ELR (cell line): ENCODE data around the gene GAP43.

Experiments used
- DNase-seq: peaks from one replicate; pipeline ENCODE4 v3.0.0-alpha.2; 2015; ENCODE audit warnings: low read depth

The GAP43 gene

DNA sequence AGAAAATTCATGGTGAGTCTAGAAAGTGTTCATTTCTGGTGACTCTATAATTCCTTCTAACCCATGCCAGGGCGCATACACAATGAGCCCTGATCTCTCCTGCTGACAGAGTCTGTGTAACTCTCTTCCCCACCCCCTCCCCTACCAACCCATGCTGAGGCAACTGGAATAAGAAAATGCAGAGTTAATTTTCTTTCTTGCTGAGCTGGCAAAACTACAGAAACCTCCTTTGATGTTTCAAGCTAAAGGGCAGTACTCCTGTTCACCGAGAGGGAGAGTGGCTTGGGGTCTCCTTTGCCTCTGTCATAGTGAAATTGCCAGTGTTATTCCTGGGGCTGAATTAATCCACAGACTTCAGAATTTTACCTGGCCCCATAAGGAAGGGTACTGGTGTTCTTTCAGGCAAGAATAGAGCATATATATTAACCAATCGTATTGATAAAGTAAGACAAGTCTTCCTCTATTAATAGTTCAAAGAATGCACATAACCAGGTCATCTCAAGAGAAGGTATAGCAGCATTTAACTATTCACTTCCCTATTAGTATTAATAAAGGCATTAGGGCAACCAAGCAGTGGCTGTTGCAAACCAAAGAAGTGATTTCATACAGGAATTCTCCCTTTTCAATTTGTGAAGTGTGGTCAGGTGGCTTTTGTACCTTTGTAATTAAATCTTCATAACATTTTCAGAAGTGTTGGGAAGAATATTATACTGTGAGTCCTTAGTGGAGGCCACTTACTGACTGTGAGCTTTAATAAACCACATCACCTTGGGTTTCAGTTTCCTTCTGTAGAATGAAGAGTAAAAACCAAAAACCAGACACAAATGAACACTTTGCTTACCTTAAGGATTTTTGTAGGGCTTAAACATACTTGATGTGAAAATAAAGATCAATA lies 4.1 kb downstream of the GAP43 start:
- no peak for DNase-seq

DNA sequence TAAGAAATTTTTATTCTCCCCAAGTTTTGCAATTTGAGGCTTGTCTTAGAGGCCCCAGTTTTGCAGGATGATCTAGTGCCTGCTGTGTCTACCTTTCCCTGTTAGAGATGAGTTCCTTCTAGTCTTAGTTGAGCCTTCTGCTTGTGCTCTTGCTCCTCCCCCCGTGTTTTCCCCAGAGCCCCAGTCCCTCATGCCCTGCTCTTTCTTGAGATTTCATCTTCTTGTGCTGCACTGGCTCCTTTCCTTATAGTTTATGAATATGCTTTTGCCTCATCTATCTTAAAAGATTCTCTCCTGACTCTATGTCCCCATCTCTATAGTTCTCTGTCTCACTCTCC lies 4.7 kb downstream of the GAP43 start:
- DNase-seq: no peak

DNA sequence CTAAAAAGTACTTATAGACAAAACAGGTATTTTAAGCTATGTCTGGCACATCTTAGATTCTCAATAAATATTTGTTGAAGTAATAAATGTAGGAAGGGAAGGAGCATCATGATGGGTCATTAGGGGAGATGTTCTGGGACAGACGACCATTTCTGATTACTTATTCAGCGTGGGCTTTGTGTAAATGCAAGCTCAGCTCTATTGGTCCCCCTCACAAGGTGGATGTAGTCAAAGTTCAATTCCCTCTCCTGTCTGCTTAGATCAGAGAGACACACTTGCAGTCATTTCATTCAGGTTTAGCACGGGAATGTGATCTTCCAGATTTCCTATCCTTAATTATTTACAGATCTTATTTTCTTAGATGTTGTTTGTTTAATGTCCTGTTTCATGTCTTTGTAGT lies 7.5 kb downstream of the GAP43 start:
- DNase-seq: no peak

DNA sequence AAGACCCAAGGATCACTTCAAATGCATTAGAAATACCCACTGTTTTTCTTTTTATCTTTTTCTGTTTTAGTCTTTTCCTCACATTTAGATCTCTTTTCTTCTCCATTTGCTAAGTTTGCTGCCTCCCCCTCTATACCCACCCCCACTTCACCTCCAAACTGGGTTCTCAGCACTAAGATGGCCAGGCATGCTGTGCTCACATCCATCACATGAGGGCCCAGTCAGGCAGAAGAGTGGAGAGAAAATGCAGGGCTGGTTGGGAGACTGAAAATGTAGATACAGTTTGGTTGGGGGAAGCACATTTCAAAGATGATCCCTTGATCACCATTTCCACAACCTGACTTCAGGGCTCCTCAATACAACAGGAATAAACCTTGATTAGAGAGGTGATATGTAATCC lies 8.7 kb downstream of the GAP43 start:
- DNase-seq: no peak

DNA sequence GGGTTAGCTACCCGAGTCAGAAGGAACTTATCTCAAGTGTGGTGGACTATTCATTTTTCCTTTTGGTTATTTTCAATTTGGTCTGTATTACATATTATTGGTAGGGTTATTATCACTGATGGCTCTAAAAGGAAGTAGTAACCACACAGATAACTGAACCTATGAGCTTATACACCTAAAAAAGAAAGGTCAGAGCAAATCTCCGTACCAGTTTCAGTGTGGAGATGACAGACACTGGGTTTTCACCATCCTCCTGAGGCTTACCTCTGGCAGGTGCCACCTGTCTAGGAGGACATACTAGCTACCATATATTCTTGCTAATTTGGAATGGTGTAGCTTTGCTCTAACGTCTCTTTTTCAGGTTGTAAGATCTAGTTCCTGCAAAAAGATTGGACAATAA lies 10.2 kb downstream of the GAP43 start:
- no peak for DNase-seq

DNA sequence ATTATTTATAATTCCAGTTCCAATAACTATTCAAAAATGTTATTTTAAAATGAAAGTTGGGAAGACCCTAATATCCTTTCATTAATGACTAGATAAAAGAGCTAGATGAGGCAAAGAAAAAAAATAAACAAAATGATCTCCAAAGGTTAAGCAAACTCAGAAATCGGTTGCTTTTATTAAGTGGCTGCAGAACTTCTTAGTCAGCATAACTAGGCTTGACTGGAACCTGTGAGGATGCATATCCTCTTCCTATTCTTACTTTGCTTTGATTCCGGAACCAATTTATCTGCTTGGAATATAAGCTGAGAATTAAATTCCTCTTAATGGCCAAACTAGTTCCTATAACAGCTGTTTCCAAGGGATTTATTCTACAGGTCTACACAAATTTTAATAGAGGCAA lies 10.7 kb downstream of the GAP43 start:
- no peak for DNase-seq

DNA sequence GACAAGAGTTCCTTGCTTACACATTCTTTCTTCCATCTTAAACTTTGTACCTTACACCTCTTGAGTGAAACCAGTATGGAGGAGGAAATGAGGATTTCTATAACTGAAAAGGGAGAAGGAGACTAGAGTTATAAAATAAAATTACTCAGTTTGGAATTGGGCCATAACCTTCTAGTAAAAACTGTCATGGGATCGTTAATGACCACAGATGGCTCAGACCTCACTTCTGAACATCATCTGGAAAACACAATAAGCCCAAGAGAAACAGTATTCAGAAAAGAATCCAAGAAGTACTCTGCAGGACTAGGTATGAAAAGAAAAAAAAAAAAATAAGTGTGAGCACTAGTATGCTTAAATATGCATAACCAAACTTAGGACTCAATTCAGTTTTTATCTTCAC lies 12.1 kb downstream of the GAP43 start:
- DNase-seq: no peak

DNA sequence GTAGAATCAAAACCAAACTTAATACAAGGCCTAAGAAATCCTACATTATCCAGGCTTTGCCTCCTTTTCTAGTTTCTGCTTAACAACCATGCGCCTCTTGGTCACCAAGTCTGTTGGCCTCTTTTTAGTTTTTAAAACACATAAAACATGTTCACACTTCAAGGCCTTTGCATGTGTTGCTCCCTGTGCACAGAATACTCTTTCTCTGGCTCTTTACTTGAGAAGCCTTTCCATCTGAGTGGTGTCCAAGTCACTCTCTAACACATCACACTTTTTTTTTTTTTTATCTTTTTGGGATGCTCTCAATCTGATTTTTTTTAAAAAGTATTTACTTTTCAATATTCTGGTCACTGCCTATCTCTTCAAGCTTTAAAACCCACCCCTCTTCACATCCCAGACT lies 14.9 kb downstream of the GAP43 start:
- DNase-seq: no peak

DNA sequence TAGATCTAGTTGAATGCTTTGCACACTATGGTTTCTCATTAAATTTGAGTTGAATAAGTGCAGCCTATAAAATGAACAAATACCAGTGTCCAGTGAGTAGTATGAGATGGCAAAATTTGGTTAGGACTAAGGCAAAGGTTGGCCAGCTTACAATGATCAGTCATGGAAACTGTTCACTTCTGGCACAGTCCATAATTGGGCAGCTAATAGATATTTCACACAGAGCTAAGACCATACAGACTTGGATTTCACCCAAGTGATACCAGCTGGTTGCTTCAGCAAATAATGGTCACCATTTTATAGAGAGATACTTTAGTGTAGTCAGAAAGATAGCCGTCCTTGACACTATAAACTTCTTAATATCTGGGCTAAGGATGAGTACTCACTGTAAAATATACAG lies 15.7 kb downstream of the GAP43 start:
- no peak for DNase-seq

DNA sequence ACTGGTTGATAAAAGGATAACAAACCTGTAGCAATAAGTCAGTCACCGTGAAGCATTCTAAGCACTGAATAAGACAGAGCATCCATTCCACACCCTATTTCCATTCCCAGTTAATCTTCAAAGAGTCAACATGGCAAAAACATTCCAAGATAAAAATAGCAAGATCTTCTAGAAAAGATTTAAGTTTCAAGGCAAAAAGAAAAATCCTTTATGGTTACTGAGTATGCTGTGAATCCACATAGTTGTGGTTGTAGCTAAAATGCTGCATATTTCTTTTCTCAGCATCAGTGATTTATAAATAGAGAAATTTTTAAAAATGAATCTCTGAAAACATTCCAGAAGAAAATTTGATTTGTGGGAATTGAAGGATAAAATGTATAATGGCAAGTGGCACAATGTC lies 21.1 kb downstream of the GAP43 start:
- no peak for DNase-seq

DNA sequence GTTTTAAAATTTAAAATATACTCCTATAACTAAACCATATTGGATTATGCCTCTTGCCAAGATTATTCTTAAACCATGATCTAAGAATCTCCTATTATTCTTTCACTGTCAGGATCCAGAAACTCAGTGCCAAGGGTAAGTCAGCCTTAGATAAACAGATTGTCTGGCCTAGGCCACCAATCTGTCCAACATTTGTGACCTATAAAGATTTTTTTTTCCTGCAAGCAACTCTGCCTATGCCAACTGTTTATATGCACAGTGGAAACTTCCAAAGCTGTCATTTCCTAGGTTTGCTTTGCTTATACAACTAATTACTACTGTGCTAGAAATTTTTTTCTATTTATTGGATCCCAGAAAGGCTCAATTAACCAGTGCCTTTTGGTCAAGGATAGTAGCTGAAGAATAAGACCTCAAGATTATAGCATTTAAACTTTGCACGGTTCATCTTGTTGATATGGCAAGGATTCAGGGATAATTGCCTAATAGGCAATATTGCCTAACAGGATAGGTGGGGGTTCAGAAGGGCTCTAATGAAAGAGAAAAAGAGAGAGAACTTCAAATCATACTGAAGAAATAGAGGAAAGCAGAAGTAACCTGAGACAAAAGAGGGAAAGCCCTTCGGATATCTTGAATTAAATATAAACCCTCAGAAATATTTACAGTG lies 22.8 kb downstream of the GAP43 start:
- DNase-seq: no peak

DNA sequence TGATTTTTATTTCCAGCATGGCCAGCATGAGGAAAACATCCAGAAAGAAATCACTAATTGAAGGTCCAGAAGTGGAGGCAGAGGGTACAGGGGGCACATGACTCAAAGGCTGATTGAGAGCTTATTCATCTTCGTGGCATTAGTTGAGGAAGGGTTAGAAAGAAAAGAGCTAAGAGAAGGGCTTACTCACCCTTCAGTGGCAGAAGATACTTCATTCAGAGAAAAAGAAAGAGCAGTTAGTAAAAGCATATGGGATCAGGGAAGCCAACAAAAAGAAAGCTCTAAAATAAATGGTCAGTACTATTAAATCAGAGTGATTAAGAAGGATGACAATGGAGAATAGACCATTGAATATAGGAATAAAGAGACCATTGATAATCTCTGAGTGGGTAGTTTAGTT lies 25.2 kb downstream of the GAP43 start:
- peak; percentile 56 for DNase-seq

DNA sequence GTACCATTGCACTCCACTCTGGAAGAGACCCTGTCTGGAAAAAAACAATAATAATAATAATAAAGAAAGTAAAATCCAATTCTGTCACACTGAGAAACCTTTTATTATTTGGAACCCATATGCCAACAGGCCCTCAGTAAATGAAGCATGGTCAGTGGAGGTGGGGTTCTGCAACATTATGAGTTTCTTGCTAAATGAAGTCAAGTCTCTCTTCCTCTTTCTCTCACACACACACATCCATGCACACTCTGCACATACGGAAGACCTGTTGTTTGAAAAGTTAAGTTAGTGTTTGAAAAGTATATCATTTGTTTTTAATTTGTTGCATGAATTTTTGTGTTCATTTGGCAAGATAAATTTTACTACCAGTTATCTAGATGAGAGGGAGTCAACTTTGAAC lies 27.8 kb downstream of the GAP43 start:
- DNase-seq: no peak

DNA sequence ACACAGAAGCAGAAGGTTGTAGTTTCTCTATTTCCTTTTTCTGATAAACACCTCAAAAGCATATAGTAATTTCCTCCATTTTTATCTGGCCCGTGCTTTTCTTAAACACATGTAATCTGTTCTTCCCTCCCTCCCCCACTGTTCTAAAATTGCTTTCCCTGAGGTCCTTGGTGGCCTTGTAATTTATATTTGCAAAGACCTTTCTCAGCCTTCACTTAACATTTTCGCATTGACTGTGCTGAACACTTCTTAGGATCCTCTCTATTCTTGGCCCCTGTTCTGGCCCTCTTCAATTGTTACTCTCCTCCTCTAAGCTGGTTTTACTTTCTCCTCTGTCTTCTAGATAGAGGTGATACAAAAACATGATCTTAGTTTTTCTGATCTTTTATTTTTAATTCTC lies 28.3 kb downstream of the GAP43 start:
- DNase-seq: no peak

DNA sequence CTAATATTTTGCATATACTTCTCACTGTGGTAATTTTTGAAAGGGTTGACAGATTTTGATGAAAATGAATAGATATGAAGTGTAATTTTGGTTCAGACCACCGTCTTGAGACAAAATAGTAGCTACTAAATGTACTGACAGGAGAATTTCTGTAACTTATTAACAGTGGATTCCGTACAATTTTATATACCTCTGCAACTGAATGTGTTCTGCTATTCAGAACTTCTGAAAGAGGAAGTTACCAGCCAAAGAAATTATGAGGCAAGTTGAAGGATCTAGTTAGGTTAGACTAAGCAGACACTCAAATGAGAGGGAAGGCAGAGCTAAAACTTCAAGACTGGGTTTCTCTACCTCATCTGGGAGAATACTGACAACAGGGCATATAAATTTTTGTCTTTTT lies 29.4 kb downstream of the GAP43 start:
- no peak for DNase-seq

DNA sequence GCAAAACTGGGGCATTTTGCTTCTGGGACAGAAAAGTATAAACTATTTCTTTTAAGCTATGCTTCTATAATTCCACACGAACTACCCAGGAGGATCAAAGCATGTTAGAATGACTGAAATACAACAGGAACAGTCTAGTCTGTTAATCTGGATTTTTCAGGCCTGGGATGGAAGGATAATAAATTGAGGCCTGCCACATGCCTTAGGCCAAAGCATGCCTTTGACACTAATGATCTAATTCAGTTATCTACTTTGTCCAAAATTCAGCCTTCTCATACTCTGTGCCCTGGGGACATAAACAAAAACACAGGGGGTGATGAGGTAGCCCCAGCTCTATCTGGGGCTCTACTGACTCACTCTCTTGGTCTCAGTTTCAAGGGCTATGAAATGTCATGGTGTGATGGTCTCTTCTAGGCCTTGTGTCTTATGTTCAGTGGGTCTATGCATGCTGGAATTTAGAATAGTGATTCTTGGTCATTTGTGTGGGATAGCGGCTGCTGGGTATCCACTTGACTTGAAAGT lies 32.5 kb downstream of the GAP43 start:
- DNase-seq: no peak

DNA sequence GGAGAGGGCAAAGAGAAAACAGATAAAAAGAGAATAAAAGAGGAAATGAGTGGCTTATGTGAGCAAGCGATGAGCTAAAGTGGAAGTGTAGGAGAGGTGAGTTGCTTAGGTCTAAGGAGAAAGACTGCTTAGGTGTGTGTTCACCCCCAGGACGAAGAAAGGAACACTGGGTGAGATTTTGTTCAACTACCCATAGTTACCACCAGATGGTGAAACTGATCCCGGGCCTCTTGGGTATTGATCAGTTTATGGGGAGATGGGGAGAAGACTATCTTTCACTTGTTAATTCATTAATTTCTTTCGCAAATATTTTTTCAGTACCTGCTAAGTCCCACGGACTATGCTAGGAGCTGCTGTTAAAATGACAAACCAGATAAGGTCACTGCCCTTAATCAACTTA lies 33.9 kb downstream of the GAP43 start:
- peak; percentile 18 for DNase-seq

DNA sequence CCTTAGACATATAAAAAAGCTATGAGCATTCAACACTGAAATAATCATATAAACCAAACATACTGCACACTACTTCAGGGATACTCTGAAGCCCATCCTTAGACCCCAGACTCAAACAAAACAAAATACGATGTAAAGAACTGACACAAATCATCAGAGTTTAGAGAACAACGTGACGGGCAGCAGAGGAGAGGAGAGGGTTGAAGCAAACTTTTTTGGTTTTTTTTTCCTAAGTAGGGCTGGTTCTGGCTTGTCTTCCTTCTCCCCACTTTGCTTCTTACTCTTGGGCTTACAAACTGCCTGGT lies 34.7 kb downstream of the GAP43 start:
- no peak for DNase-seq

DNA sequence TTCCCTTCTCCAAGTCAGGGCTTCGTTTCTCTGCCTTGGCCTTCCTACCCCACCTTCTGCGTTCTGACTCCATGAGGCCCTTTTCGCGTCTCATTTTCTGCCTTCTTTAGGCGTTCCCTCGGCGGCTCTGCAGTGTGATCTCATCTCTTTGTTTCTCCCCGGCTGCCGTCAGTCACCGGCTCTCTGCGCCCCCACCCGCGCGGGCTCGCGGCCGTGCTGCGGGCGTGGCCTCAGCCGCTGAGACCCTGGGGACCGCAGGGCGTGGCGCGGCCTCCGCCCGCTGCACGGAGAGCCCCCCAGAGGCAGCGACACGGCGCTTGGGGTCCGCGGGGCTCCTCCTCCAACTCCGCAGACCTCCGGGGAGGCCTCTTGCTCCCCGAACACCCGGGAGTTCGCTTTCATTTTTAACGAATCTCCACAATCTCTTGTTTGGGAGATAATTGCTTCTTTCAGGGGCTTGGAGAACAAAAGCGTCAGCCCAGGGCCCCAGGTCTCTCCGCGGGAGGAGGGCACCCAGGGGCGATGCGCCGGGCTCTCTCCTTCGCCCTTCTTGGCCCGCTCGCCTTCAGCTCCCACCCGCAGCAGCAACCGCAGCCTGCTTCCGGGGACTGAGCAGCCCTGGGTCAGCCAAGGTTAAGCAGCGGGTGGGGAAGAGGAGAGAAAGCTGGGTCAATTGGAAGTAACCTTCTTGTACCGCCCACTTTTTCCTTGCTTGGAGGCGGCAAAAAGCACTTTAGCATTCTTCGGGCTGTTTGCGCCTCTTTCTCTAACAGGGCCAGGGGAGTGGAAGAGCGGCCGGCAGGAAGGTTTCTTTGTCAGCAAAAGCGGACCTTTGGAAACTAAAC lies 35.2 kb downstream of the GAP43 start:
- peak; percentile 88 for DNase-seq

DNA sequence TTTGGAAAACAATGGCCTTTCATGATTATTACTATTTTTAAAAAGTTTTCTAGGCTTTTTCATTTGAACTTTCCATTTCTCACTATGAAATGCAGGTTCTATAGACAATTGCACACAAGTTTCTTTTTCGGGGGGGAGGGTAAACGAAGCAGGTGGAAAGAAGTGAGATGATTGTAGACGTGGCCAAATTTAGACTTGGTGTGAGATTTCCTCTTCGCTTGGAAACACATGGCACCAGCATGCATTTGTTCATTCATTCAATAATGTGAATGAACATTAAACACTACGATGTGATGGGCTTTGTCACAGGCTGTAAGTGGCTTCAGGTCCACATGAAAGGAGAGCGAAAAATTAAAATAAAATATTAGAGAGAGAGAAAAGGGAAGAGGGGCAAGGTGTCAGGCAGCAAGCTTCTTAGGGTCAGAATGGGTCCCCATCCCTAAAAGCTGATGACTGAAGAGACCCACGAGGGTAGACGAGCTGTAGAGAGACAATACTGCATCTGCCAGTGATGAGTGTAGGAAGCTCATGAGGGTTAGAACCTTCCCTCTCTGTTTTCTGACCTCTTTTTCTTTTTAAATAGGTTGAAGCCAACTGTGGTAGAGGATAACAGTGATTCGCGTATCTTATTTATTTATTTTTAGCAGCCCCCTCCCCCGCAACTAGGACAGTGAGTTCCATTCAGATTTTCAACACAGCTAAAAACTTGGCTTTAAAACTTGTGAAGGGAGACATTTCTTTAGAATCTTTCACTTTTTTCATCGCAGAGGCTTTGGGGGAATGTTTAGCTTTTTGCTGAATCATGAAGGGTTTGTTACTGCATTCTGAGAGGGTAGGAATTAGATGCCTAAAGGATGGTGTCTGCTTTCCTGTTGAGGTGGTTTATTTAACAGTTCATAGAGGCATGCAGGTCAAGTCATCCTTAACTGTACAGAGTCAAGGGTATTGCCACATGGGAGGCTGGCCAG lies 36.2 kb downstream of the GAP43 start:
- no peak for DNase-seq

DNA sequence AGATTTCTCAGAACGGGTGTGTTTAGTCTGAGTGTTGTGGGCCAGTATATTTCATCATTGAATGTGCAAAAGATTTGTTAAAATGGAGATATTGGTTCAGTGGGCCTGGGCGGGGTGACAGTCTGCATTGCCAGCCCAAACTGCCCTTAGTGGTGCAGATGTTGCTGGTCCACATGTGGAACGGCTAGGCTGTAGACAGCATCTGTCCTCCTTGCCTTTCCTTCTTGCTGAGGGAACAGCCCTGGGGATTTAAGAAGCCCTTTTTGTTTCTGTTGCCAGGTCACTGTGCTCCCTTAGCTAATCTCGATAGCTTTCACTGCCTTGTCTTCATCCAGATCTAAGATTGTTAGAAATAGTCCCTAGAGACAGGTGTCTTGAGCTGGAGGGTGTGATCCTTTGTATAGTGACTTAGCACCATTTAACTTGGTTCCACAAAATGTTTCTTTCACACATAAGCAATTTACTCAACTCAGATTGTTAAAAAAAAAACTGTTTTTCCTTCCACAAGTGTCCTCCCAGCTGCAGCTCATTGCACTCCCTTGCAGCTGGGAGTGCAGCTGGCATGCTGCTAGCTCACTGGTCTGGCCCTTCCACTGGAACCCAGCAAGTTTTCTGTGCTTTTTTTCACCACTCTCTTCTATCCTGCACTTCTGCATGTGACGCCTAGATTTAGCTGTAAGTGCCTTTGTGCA lies 37.5 kb downstream of the GAP43 start:
- DNase-seq: no peak
